ACC112 (cell line): ENCODE data around the gene GAS1.

Source experiments
- H2AFZ ChIP-seq: fragments of 200-600 bp; sonication (generic); one replicate; pipeline ENCODE4 v1.6.0; 2017; ENCODE audit warnings: antibody characterized with exemption, low read length; ENCODE audit not compliant: unreplicated experiment
- H3K27ac ChIP-seq: fragments of 200-600 bp; sonication (generic); 2 replicates; pipeline ENCODE4 v1.5.1; 2014; ENCODE audit warnings: low read depth, mild to moderate bottlenecking, antibody characterized with exemption, low read length, moderate library complexity
- H3K27me3 ChIP-seq: fragments of 200-600 bp; sonication (generic); 2 replicates; pipeline ENCODE4 v1.6.1; 2014; ENCODE audit warnings: mild to moderate bottlenecking, antibody characterized with exemption, low read length, moderate library complexity, mixed read lengths; ENCODE audit not compliant: insufficient read depth
- H3K36me3 ChIP-seq: fragments of 200-600 bp; sonication (generic); 2 replicates; pipeline ENCODE4 v1.6.1; 2016; ENCODE audit warnings: mild to moderate bottlenecking, antibody characterized with exemption, low read length, moderate library complexity, mixed read lengths; ENCODE audit not compliant: insufficient read depth
- H3K4me1 ChIP-seq: fragments of 200-600 bp; sonication (generic); one replicate; pipeline ENCODE4 v1.6.1; 2016; ENCODE audit warnings: low read length, mixed read lengths; ENCODE audit not compliant: insufficient read depth, unreplicated experiment, control insufficient read depth
- H3K4me3 ChIP-seq: fragments of 200-600 bp; sonication (generic); 2 replicates; pipeline ENCODE4 v1.5.1; 2014; ENCODE audit warnings: mild to moderate bottlenecking, low read depth, low read length
- H3K79me2 ChIP-seq: fragments of 200-600 bp; sonication (generic); one replicate; pipeline ENCODE4 v1.6.0; 2016; ENCODE audit warnings: low read length; ENCODE audit not compliant: control insufficient read depth, unreplicated experiment, insufficient read depth

The GAS1 gene

GRCh38 chr9:86979657-86980056 is 32.4 kb upstream of the GAS1 start:
- Histone ChIP-seq H3K4me3 (no peak overlapping the region), H3K27ac (peak overlapping the region; percentile 97)

GRCh38 chr9:86978922-86979474 is 31.7 kb upstream of the GAS1 start:
- peak overlapping the region; percentile 97 for H3K27ac ChIP-seq

More at GRCh38 chr9:86979657-86980056, 32.4 kb upstream of the GAS1 start:
- no peak overlapping the region for H2AFZ ChIP-seq
- no peaks in the 10 kb centered on the region for H3K27me3 ChIP-seq
- H3K79me2 ChIP-seq, result no peaks in the 10 kb centered on the region
- H3K36me3 ChIP-seq, result no peaks in the 10 kb centered on the region
- H3K4me1 ChIP-seq, result peaks cover 86% of the 10 kb centered on the region

DNA sequence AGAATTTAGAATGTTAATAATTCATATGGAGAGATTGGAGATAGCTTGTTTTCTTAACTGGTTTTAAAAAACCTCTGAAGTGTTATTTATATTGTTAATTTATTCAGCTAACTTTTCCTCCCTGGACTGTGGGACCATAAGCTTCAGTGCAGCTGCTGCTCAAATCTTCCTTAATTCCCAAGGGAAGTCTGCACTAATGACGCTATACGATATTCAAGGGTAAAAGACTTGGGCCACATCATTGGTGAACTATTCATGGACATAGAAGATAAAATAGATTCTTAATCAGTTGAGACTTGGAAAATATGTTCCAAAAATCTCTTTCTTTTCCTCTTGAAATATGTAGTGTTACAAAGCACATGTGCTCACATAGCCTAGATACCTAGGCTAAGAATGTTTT is 31.1 kb upstream of the GAS1 start:
- Histone ChIP-seq H3K27me3 (no peaks in the 10 kb centered on the region), H3K36me3 (no peaks in the 10 kb centered on the region), H3K4me3 (peak overlapping the region; percentile 42; the same call in 1 of the 2 replicates), H3K79me2 (no peaks in the 10 kb centered on the region), H3K27ac (peak overlapping the region; percentile 97), H2AFZ (no peak overlapping the region), H3K4me1 (peaks cover 79% of the 10 kb centered on the region)

More at GRCh38 chr9:86978922-86979474, 31.7 kb upstream of the GAS1 start:
- H3K4me1 ChIP-seq, result peaks cover 83% of the 10 kb centered on the region
- H3K79me2 ChIP-seq, result no peaks in the 10 kb centered on the region
- peak overlapping the region; percentile 63 for H2AFZ ChIP-seq
- no peaks in the 10 kb centered on the region for H3K36me3 ChIP-seq
- H3K4me3 ChIP-seq, result peak overlapping the region; percentile 42; the same call in 1 of the 2 replicates
- no peaks in the 10 kb centered on the region for H3K27me3 ChIP-seq

DNA sequence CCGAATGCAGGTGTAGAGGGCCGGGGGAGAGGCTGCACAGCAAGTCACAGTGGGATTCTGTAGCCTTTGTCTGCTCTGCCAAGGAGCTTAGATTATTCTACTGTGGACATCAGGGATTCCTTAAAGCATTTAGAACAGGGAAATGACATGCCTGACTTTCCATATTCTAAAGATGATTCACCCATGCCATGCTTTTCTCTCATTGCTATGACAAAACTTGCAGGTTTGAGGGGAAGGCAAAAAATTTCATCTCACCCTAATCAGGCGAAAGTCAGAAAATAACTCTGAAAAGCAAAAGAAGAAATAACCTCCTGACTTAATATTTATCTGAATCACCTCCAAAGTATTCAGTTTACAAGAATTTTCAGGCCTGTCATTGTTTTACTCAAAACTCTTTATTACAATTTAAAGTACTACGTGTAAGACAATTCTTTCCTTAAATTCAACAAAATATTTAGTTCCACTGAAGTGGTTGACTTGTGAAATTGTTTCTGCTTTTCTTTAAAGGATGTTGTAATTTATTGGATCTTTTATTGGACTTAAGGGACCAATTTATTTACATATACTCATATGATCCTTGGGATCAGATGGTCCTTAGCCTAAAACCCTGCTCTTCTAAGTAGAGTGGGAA is 30.0 kb upstream of the GAS1 start:
- Histone ChIP-seq H3K79me2 (no peaks in the 10 kb centered on the region), H3K27ac (peak overlapping the region; percentile 97), H3K27me3 (no peaks in the 10 kb centered on the region), H2AFZ (peak overlapping the region; percentile 33), H3K4me3 (peak overlapping the region; percentile 2; the same call in 1 of the 2 replicates), H3K4me1 (peaks cover 68% of the 10 kb centered on the region), H3K36me3 (no peaks in the 10 kb centered on the region)

- H3K79me2 ChIP-seq, result no peaks in the 10 kb centered on the region
- peak overlapping the region; percentile 61 for H3K4me3 ChIP-seq
- peak overlapping the region; percentile 97 for H3K27ac ChIP-seq
Measured at GRCh38 chr9:86975606-86976005, 28.3 kb upstream of the GAS1 start.

DNA sequence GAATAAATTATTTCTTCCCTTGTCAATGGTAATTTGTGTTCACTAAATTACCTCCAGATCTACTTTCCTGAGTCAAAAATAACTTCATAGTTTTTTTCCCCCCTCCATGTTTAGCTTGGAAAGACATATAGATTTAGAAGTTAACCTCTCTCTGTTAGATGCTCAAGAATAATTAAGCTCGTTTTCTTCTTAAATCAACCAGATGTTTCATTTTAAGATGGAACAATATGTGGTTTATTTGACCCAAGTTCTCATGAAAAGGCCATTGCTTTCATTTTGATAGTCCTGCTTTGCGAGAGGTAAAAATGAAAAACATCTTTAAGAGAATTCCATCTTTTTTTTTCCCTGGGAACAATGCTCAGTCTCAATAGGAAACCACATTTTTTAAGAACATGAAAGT is 27.7 kb upstream of the GAS1 start:
- H3K36me3 ChIP-seq, result no peaks in the 10 kb centered on the region
- H3K27me3 ChIP-seq, result no peaks in the 10 kb centered on the region
- H3K4me1 ChIP-seq, result peaks cover 55% of the 10 kb centered on the region
- no peaks in the 10 kb centered on the region for H3K79me2 ChIP-seq
- peak overlapping the region; percentile 67 for H2AFZ ChIP-seq
- peak overlapping the region; percentile 97 for H3K27ac ChIP-seq
- H3K4me3 ChIP-seq, result peak overlapping the region; percentile 61

More at GRCh38 chr9:86975606-86976005, 28.3 kb upstream of the GAS1 start:
- Histone ChIP-seq H3K27me3 (no peaks in the 10 kb centered on the region), H2AFZ (peak overlapping the region; percentile 67), H3K36me3 (no peaks in the 10 kb centered on the region), H3K4me1 (peaks cover 55% of the 10 kb centered on the region)

DNA sequence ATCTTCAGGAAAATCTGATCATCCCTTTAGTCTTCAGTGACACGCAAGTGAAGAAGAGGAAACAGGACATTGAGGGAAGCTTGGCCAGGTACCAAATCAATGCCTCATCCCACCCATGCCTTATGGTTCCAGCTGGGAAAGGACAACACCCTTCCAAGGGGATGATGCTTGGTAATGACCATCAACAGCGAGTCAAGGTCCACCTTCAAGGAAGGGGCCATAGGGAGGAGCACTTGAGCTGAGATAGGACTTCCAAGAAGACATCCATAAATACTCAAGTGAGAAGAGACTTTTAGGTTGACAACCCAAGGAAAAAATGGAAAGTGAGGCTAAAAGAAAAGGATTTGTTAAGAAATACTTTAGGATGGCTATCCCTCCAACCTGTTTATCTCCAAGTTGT is 27.1 kb upstream of the GAS1 start:
- Histone ChIP-seq H3K27ac (no peak overlapping the region), H3K4me3 (no peak overlapping the region), H3K36me3 (no peaks in the 10 kb centered on the region), H3K79me2 (no peaks in the 10 kb centered on the region), H3K4me1 (peaks cover 49% of the 10 kb centered on the region), H2AFZ (no peak overlapping the region), H3K27me3 (no peaks in the 10 kb centered on the region)

DNA sequence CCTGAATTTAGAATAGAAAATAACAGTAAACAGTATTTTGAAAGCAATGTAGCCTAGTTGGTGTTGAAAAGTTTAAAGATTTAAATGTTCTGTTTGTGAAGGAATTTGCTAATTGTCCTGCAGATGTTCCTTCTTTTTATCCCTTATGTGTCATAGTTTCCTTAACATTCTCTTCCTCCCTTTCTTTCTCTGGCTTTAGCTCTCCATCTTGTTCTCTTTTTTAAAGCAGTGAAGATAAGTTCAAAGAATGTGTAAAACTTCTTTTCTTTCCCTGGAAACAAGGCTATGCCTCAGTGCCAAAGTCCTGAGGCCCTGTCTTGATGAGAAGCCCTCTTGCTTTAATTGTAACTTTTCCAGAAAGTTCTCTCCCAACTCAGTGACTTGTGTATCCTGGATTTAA is 24.4 kb upstream of the GAS1 start:
- no peak overlapping the region for H3K27ac ChIP-seq
- H3K36me3 ChIP-seq, result no peaks in the 10 kb centered on the region
- H3K27me3 ChIP-seq, result no peaks in the 10 kb centered on the region
- H2AFZ ChIP-seq, result no peak overlapping the region
- no peaks in the 10 kb centered on the region for H3K79me2 ChIP-seq
- no peak overlapping the region for H3K4me3 ChIP-seq
- H3K4me1 ChIP-seq, result peaks cover 41% of the 10 kb centered on the region

- H3K27ac ChIP-seq, result peak overlapping the region; percentile 31
- H3K36me3 ChIP-seq, result no peaks in the 10 kb centered on the region
- H2AFZ ChIP-seq, result peak overlapping the region; percentile 72
- H3K79me2 ChIP-seq, result no peaks in the 10 kb centered on the region
- no peaks in the 10 kb centered on the region for H3K27me3 ChIP-seq
- H3K4me3 ChIP-seq, result peak overlapping the region; percentile 24; the same call in 1 of the 2 replicates
- peaks cover 36% of the 10 kb centered on the region for H3K4me1 ChIP-seq
Measured at GRCh38 chr9:86968258-86968920, 21.1 kb upstream of the GAS1 start.

DNA sequence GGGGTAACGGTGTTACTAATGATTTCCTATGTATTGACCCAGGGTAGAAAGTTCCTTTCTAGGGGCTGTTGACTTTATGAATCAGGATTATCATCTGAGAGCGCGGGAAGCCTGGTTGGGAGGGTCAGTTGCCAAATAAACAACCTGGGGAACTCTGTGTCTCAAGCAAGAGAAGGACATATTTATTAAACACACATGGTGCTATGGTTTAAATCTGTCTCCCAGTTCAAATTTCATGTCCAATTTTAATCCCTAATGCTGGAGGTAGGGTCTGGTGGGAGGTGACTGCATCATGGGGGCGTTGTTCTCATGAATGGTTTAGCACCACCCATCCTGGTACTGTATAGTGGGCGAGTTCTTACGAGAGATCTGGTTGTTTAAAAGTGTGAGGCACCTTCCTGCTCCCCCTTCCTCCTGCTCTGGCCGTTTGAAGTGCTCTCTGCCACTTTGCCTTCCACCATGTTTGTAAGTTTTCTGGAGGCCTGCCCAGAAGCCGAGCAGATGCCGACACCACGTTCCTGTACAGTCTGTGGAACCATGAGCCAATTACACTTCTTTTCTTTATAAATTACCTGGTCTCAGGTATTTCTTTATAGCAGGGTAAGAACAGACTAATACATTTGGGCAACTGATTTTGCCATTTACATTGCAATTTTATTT is 19.7 kb upstream of the GAS1 start:
- no peaks in the 10 kb centered on the region for H3K27me3 ChIP-seq

More for the DNA sequence above, 19.7 kb upstream of the GAS1 start:
- H3K27ac ChIP-seq, result peak overlapping the region; percentile 79
- H3K79me2 ChIP-seq, result no peaks in the 10 kb centered on the region
- H2AFZ ChIP-seq, result peak overlapping the region; percentile 43
- H3K4me3 ChIP-seq, result no peak overlapping the region
- H3K36me3 ChIP-seq, result no peaks in the 10 kb centered on the region
- peaks cover 36% of the 10 kb centered on the region for H3K4me1 ChIP-seq
